A204.1 (cell line): ENCODE measurements around the gene PCNT.

Experiments used
- FAIRE-seq: peaks from 2 replicates; lab custom pipeline; 2012; peaks lifted over from hg19 to GRCh38; lab: Jason Lieb, UNC

The PCNT gene

DNA sequence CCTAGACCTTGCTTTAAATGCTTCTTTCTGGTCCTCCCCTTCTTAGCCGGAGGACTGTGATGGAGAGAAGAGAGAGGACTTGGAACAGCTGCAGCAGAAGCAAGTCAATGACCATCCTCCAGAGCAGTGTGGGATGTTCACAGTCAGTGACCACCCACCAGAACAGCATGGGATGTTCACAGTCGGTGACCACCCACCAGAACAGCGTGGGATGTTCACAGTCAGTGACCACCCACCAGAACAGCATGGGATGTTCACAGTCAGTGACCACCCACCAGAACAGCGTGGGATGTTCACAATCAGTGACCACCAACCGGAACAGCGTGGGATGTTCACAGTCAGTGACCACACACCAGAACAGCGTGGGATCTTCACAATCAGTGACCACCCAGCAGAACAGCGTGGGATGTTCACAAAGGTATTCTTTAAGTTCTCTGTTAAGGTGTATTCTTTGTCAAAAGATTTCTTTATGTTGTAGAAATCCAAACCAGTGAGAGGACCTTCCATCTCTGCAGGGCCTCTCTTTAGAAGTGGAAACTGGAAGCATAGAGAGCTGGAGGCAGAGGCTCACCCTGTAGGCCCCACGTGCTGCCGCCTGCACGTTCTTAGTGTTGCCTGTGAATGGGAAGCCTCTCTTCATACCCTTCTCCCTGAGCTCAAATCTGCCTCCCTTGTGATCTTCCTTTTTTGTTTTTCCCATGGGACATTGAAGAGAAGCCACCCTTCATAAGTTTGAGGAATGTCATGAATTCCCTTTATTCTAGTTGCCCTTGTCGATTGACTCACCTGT, 10.6 kb downstream of the PCNT start:
- no peak for FAIRE-seq

GRCh38 chr21:46336603-46337002, 12.6 kb downstream of the PCNT start:
- FAIRE-seq, result no peak

DNA sequence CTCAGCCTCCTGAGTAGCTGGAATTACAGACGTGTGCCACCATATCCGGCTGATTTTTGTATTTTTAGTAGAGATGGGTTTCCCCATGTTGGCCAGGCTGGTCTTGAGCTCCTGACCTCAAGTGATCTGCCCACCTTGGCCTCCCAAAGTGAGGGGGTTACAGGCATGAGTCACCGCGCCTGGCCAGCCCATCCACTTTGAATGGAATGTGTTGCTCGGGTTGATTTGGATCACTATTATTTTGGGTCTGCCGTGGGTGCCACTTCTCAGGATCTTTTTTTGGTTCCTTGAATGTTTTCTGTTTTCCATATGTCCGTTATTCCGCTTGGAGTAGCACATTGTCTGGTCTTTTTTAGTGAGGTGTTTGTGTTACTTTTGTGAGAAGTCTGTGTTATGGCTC, 17.0 kb downstream of the PCNT start:
- no peak for FAIRE-seq

- FAIRE-seq, result no peak
These were observed 20.4 kb downstream of the PCNT start for GRCh38 chr21:46344219-46344915.

- FAIRE-seq, result no peak
These were observed 21.9 kb downstream of the PCNT start for GRCh38 chr21:46345861-46346260.

DNA sequence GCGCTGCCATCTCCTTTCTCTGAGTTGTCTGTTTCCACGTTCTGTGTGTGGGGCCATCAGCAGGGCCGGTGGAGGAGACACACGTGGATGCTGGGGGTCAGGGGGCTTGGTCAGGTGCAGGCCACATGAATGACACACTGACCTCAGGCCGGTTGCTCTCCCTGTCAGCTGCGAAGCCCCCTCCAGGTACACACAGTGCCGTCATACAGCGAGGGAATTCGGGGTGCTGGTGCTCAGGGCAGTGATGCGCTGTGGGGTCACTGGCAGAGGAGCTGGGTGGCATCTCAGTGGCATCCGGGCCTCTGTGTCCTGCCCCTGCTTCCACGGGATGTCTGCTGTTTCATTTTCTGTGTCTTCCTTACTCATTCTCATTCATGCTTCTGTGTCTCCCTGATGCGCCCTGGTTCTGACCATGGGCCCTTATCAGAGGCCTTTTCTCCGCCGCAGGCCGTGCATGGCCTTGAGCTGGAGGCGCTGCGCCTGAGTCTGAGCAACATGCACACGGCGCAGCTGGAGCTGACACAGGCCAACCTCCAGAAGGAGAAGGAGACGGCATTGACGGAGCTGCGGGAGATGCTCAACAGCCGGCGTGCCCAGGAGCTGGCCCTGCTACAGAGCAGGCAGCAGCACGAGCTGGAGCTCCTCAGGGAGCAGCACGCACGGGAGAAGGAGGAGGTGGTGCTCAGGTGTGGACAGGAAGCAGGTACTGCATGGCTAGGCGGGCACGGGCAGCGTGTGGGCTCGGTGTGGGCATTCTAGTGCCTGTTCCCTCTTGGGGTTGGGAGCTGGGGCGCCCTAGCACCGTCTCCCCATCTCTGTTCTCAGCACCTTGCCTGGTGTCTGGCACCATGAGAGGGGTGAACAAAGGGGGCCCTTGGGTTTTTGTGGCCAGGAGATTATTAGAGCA, 22.6 kb downstream of the PCNT start:
- no peak for FAIRE-seq

DNA sequence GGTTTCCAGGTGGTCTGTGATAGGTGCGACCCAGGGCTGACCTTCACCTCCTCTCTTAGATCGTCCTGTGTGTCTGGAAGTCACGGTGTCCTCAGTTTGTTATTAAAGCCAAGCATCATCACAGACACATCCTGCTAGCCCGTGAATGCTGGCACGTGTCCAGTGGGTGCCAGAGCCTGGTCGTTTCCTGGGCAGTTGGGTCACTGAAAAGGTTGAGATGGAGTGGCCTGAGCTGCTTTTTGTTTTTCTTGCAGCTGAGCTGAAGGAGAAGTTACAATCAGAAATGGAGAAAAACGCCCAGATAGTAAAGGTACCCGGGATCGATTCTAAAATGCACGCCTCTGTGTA, 23.2 kb downstream of the PCNT start:
- FAIRE-seq, result no peak

- FAIRE-seq, result no peak
These were observed 23.9 kb downstream of the PCNT start for GRCh38 chr21:46347791-46348381.

DNA sequence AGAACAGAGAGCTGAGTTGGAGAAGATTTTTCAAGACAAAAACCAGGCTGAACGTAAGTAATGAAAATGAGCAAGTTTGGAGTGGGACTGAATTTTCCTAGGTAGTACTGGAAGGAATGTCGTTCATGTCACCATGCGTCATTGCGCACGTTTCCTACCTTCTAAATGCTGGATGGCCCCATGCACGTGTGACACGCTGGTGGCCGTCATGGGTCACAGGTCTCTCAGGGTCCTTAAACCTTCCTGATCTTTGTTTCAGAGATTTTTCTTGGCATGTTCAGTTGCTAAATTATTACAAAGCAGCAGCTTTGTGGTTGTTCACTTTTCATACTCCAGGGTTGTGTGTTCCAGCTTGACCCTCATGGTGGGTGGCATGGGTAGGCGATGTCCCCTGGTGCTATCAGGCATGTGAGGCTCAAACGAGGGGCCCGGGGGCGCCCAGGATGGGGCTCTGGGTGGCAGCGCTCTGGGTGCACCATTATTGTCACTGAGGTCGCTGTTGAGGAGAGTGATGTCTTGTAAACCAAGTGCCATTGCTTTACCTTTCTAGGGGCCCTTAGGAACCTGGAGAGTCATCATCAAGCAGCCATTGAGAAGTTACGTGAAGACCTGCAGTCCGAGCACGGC, 25.3 kb downstream of the PCNT start:
- no peak for FAIRE-seq

DNA sequence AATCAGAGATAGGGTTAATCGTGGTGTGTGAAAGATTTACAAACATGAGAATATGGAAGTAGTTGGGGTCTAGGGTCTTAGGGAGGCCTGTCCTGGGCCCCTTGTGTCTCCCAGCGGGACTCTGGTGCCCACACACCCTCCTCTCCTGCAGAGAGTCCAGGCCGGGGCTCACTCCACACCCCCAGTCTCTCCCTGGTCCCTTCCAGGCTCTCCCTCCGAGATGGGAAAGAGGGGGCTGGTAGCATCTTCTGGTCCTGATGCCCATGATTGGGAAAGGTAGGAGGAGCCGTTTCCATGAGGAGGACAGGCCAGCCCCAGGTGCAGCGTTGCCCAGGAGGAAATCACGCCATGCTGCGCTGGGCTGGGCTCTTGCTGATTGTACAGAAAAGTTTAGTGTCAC, 26.6 kb downstream of the PCNT start:
- FAIRE-seq, result no peak

DNA sequence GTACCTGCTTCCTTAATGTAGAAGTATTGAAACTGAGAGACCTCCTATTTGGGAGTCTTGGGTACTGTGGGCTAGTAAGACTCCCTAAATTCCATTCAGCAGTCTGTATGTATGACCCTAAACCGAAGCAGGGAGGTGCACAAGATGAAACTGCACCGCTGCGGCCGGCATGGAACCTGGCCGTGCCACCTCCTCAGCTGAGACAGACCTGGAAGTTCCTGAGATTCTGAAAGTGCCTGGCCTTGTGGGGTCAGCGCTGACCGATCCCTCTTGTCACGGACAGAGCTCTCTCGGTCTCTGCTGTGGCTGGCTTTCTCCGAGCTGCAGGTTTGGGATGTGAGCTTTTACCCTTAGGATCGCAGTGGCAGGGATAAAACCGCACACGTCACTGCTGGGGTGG, 27.0 kb downstream of the PCNT start:
- FAIRE-seq, result no peak

- no peak for FAIRE-seq
These were observed 27.7 kb downstream of the PCNT start for GRCh38 chr21:46351476-46352163.

- FAIRE-seq, result no peak
These were observed 28.2 kb downstream of the PCNT start for GRCh38 chr21:46352164-46352515.

DNA sequence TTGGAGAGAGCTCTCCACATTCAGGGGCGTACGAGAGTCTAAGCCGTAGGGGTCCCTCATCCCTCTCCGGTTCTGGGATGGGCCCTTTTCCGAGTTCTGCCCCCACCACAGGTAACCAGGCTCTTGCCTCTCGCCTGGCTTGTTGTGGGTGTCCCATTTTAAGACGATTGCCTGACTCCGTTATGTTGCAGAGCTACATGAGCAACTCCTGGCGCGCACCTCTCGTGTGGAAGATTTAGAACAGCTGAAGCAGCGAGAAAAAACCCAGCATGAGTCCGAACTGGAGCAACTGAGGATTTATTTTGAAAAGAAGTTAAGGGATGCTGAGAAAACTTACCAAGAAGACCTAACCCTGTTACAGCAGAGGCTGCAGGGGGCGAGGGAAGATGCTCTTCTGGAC, 29.0 kb downstream of the PCNT start:
- no peak for FAIRE-seq

- FAIRE-seq, result no peak
These were observed 30.1 kb downstream of the PCNT start for GRCh38 chr21:46354046-46354445.

DNA sequence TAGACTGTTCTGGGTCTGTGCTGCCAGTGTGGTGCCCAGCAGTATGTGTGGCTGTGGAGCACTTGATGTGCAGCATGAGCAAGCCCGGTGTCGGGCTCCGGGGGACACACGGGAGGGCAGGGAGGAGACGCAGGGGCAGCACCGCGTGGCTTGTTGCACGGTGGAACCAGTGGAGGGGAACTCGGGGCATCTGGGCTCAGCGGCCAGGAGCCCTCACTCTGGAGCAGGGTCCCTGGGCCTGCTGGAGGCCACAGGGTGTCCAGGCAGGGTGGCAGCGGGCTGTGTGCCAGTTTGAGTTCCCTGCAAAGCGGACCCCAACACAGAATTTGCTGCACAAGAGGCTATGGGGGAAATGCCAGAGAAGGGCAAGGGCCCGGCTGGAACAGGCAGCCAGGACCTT, 30.6 kb downstream of the PCNT start:
- FAIRE-seq, result no peak

DNA sequence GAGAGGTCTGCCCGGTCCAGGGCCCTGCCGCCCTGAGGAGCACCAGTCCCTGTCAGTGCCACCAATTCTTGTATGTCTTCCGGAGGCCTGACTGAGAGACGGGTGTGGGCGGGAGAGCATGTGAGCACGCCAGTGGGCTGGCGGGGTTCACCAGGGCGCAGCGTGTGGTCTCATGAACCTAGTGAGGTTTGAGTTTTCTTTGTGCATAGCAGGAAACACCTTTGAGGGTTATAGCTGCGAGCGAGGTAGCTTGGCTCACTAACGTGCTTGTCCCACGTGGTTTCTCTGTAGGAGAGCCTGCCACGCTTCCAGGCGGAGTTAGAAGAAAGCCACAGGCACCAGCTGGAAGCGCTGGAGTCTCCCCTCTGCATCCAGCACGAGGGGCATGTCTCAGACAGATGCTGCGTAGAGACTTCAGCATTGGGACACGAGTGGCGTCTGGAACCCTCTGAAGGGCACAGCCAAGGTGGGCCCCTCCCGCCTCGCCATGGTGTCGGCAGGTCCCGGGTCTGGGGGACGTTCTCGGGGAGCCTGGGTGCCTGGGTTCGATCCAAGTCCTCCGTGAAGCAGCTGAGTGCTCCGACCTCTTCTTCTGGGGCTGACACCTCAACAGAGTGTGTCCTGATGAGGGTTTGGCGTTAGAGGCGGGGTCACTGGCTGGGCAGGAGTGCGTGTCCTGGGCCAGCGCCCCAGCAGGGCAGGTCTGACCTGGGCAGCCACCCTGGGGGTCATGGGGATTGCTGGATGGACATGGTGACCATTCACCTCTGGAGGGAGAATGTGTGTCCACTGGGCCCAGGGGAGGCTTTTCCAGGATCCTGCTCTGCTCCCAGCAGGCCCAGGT, 31.4 kb downstream of the PCNT start:
- FAIRE-seq, result no peak

DNA sequence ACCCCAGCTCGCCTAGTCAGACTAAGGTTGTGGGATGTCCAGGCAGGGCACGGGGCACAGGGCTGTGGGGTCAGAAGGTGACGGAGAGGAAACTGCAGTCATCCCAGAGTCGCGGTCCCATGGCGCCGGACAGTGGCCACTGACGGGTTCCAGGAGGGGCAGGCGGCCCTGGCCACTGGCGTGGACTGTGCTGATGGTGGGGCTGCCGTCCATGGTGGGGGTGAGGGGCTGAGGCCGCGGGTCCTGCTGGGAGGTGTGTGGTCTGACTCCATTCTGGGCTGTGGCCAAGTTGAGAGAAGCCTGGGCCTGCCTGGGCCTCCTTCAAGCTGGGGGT, 32.0 kb downstream of the PCNT start:
- FAIRE-seq, result no peak

DNA sequence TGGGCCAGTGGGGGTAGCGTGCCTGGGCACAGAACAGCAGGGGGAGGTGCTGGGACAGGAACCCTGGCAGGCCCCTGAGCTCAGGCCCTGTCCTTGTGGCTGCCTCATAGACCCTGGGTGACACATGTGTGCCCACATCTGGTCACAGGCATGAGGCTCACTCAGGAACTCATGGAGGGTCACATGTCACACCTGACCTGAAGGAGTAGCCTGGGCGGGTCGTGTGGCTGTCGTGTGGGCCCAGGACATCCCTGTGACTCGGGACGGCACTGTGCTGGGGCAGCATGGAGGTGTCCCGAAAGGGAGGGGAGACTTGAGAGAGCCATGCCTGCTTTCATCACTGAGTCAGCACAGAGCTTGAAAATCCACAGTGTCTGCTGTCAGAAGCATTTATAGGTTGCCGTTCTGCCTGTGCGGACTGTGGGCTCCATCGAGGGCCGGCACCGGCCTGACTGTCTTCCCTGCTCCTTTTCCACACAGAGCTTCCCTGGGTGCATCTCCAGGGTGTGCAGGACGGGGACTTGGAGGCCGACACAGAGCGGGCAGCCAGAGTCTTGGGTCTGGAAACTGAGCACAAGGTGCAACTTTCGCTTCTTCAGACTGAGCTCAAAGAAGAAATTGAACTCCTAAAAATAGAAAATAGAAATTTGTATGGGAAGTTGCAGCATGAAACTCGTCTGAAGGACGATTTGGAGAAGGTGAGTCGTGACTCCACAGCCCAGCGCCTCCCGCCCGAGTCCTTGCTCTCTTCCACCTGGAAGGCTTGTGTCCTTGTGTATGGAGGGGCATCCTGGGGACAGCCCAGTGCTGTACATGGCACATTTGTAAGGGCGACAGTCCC, 32.8 kb downstream of the PCNT start:
- FAIRE-seq, result no peak

DNA sequence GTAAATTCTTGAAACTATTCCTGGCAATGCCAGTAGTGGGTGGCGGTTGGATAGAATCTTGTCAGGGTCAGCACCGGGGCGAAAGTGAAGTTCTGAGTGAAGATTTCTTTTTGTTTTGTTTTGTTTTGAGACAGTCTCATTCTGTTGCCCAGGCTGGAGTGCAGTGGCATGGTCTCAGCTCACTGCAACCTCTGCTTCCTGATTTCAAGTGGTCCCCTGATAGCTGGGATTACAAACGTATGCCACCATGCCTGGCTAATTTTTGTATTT, 33.3 kb downstream of the PCNT start:
- FAIRE-seq, result no peak
